Body of pancreas (tissue), 4 donors: ENCODE results near the gene TMEM190.

ENCODE experiments used
- CTCF ChIP-seq, 7 experiments: fragments of 450-650 bp in 4 of 7; fragments of 200-600 bp in 3 of 7; sonication (generic) in 3 of 7; IDR thresholded peaks; one replicate each; pipeline ENCODE4 v1.5.1; 2016 to 2019; ENCODE audit warnings: antibody characterized with exemption in 7 of 7
- POLR2A ChIP-seq, 3 donors: fragments of 450-650 bp; IDR thresholded peaks; one replicate each; pipeline ENCODE4 v1.6.1; 2016; ENCODE audit warnings: antibody characterized with exemption in 3 of 3, mild to moderate bottlenecking in 2 of 3

- no peak for TF ChIP-seq CTCF (IDR thresholded peaks at IDR 0.05)
- TF ChIP-seq POLR2A (IDR thresholded peaks at IDR 0.05), result no peak
Observed at GRCh38 chr19:55391702-55392615, 15.3 kb downstream of the TMEM190 start.
